ENCODE measurements around the gene CCDC74A. TPM values are rescaled to one million over a fixed set of nuclear protein-coding genes. Genes with fewer than 3 reads are reported as not detected.
A peak's percentile ranks its signal among the peaks of the same experiment; 100 is the strongest.

The CCDC74A gene
- total and polyA plus RNA-seq, 9 of the 15 experiments (the other 6 are each of a cell fraction or from before 2014, with no cell fraction given) = 1.1 to 38.1 (median 9.6) TPM

DNA sequence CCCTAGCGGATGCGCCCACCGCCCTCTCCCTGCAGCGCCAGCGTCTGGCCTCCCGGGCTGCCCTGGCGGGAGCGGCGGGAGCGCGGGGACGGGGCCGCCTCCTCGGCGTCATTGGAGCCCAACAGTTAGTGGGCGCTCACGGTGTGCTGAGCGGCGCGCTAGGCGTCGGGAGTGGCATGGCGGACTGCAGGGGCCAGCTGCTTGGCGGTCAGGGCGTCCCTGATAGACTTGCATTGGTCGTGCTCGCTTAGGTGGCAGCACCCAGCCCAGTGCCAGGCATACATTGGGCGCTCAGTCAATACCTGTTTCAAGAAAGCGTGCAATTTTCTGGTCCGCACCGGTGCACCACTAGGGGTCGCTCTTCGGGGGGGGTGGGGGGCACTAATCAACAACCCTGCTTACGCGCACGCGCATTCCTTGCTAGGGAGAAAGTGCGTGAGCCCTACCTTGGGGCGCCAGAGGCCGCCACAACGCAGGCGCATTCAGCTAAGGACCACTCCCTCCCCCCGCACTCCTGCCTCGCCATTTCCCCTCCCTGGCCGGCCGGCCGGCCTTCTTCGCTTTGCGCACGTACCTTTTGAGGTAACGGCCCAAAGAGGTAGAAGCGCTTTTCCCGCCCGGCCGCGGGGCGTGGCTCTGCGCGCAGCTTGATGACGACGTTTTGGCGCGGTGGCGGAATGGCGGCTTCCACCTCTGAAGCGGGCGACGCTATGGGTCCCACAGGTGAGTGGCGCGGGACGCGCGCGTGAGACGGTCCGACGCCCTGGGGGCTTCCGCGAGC lies 35.1 kb upstream of the CCDC74A start (continued):
- TF ChIP-seq, protein P1, sequence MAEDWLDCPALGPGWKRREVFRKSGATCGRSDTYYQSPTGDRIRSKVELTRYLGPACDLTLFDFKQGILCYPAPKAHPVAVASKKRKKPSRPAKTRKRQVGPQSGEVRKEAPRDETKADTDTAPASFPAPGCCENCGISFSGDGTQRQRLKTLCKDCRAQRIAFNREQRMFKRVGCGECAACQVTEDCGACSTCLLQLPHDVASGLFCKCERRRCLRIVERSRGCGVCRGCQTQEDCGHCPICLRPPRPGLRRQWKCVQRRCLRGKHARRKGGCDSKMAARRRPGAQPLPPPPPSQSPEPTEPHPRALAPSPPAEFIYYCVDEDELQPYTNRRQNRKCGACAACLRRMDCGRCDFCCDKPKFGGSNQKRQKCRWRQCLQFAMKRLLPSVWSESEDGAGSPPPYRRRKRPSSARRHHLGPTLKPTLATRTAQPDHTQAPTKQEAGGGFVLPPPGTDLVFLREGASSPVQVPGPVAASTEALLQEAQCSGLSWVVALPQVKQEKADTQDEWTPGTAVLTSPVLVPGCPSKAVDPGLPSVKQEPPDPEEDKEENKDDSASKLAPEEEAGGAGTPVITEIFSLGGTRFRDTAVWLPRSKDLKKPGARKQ (CRISPR knock-in tag; IDR thresholded peaks at IDR 0.05) = no peak
- TF ChIP-seq, protein P2, sequence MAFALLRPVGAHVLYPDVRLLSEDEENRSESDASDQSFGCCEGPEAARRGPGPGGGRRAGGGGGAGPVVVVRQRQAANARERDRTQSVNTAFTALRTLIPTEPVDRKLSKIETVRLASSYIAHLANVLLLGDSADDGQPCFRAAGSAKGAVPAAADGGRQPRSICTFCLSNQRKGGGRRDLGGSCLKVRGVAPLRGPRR (CRISPR knock-in tag; IDR thresholded peaks at IDR 0.05) = no peak
- TF ChIP-seq, protein P3, sequence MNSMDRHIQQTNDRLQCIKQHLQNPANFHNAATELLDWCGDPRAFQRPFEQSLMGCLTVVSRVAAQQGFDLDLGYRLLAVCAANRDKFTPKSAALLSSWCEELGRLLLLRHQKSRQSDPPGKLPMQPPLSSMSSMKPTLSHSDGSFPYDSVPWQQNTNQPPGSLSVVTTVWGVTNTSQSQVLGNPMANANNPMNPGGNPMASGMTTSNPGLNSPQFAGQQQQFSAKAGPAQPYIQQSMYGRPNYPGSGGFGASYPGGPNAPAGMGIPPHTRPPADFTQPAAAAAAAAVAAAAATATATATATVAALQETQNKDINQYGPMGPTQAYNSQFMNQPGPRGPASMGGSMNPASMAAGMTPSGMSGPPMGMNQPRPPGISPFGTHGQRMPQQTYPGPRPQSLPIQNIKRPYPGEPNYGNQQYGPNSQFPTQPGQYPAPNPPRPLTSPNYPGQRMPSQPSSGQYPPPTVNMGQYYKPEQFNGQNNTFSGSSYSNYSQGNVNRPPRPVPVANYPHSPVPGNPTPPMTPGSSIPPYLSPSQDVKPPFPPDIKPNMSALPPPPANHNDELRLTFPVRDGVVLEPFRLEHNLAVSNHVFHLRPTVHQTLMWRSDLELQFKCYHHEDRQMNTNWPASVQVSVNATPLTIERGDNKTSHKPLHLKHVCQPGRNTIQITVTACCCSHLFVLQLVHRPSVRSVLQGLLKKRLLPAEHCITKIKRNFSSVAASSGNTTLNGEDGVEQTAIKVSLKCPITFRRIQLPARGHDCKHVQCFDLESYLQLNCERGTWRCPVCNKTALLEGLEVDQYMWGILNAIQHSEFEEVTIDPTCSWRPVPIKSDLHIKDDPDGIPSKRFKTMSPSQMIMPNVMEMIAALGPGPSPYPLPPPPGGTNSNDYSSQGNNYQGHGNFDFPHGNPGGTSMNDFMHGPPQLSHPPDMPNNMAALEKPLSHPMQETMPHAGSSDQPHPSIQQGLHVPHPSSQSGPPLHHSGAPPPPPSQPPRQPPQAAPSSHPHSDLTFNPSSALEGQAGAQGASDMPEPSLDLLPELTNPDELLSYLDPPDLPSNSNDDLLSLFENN (IDR thresholded peaks at IDR 0.05; ENCODE audit: low read depth in 2 of 2, low read length in 2 of 2) = no peak
- TF ChIP-seq, protein P4, sequence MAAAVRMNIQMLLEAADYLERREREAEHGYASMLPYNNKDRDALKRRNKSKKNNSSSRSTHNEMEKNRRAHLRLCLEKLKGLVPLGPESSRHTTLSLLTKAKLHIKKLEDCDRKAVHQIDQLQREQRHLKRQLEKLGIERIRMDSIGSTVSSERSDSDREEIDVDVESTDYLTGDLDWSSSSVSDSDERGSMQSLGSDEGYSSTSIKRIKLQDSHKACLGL (CRISPR knock-in tag; IDR thresholded peaks at IDR 0.05; ENCODE audit: borderline replicate concordance, poor library complexity, severe bottlenecking) = no peak
- peak; percentile 39; the same call in 1 of the 2 replicates for TF ChIP-seq FOSL1 (tag; conservative IDR thresholded peaks at IDR 0.05)
- TF ChIP-seq ZNF311 (CRISPR knock-in tag; IDR thresholded peaks at IDR 0.05) = no peak
- no peak for TF ChIP-seq ESRRB (CRISPR knock-in tag; IDR thresholded peaks at IDR 0.05; ENCODE audit: borderline replicate concordance)
- no peak for TF ChIP-seq EP300 (IDR thresholded peaks at IDR 0.05; ENCODE audit: low read length)
- TF ChIP-seq RBM25 (IDR thresholded peaks at IDR 0.05; ENCODE audit: low read depth, low read length, severe bottlenecking) = no peak
- peak; percentile 45; the same call in 1 of the 2 replicates for TF ChIP-seq DPF2 (IDR thresholded peaks at IDR 0.05)
- no peak for TF ChIP-seq ETV5 (CRISPR knock-in tag; IDR thresholded peaks at IDR 0.05; ENCODE audit: low read depth)
- TF ChIP-seq HDAC8 (tag; IDR thresholded peaks at IDR 0.05) = no peak
- TF ChIP-seq, protein P5, sequence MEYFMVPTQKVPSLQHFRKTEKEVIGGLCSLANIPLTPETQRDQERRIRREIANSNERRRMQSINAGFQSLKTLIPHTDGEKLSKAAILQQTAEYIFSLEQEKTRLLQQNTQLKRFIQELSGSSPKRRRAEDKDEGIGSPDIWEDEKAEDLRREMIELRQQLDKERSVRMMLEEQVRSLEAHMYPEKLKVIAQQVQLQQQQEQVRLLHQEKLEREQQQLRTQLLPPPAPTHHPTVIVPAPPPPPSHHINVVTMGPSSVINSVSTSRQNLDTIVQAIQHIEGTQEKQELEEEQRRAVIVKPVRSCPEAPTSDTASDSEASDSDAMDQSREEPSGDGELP (CRISPR knock-in tag; IDR thresholded peaks at IDR 0.05; ENCODE audit: borderline replicate concordance) = peak; percentile 90; the same call in 1 of the 2 replicates
- TF ChIP-seq BHLHE40 (IDR thresholded peaks at IDR 0.05; ENCODE audit: low read length) = no peak; the same call in 1 of the 2 replicates
- peak; percentile 42; the same call in 1 of the 2 replicates for TF ChIP-seq NCOR1 (IDR thresholded peaks at IDR 0.05)
- no peak for TF ChIP-seq MAFF (IDR thresholded peaks at IDR 0.05; ENCODE audit: low read length)
- no peak for TF ChIP-seq WHSC1 (IDR thresholded peaks at IDR 0.05; ENCODE audit: low read length)
- 0 out of 2 replicates have a peak, but pooled peaks have one; percentile 31 for TF ChIP-seq SPI1 (IDR thresholded peaks at IDR 0.05; ENCODE audit: borderline replicate concordance, low read depth, low read length)
- TF ChIP-seq ZNF282 (CRISPR knock-in tag; IDR thresholded peaks at IDR 0.05) = no peak; the same call in 1 of the 2 replicates
- TF ChIP-seq YBX1 (IDR thresholded peaks at IDR 0.05) = no peak
- TF ChIP-seq PHF8 (IDR thresholded peaks at IDR 0.05; ENCODE audit: borderline replicate concordance, low read length) = peak; percentile 72; the same call in 1 of the 2 replicates

Measured in K562 (cell line).